HL-60 (cell line): Measurements from ENCODE around the gene DIS3L2.

Experiments
- DNase-seq, 2 experiments: peaks; one replicate each; pipeline ENCODE4 v3.0.0-alpha.2; 2010 to 2020; ENCODE audit warnings: low read depth in 1 of 2, low spot score in 1 of 2
- H3K27ac ChIP-seq: fragments of 250-450 bp; sonication (Bioruptor Pico); replicated peaks from 2 replicates; pipeline ENCODE4 v1.5.1; 2020; ENCODE audit warnings: mild to moderate bottlenecking, moderate library complexity
- H3K27me3 ChIP-seq: fragments of 250-450 bp; sonication (Bioruptor Pico); 2 replicates; pipeline ENCODE4 v1.5.1; 2021; ENCODE audit warnings: mild to moderate bottlenecking, moderate library complexity; ENCODE audit not compliant: insufficient read depth, poor library complexity, severe bottlenecking
- H3K4me3 ChIP-seq: replicated peaks from 2 replicates; pipeline ENCODE4 v1.5.1; 2011; ENCODE audit warnings: mild to moderate bottlenecking, control low read depth, low read length; ENCODE audit not compliant: insufficient read depth
- CTCF ChIP-seq: IDR thresholded peaks from one replicate; pipeline ENCODE4 v1.5.1; 2011; ENCODE audit warnings: low read length, control low read depth, inconsistent platforms; ENCODE audit not compliant: insufficient read depth
- GABPA ChIP-seq: IDR thresholded peaks from 2 replicates; pipeline ENCODE4 v1.6.1; 2012; ENCODE audit warnings: low read depth
- POLR2AphosphoS5 ChIP-seq: IDR thresholded peaks from 2 replicates; pipeline ENCODE4 v1.6.1; 2012; ENCODE audit warnings: low read depth
- REST ChIP-seq: IDR thresholded peaks from 2 replicates; pipeline ENCODE4 v1.6.1; 2012; ENCODE audit warnings: low read depth; ENCODE audit not compliant: insufficient replicate concordance
- SPI1 ChIP-seq: IDR thresholded peaks from 2 replicates; pipeline ENCODE4 v1.6.1; 2012; ENCODE audit warnings: low read depth, mild to moderate bottlenecking, borderline replicate concordance

DIS3L2 gene

GRCh38 chr2:232058931-232059330 is 97.4 kb downstream of the DIS3L2 start:
- no peak overlapping the region for H3K27ac ChIP-seq
- DNase-seq: no peak
- H3K4me3 ChIP-seq: no peak overlapping the region
- H3K27me3 ChIP-seq: no peaks in the 10 kb centered on the region
- no peak for TF ChIP-seq REST
- TF ChIP-seq SPI1: no peak
- TF ChIP-seq POLR2AphosphoS5: no peak
- no peak for TF ChIP-seq CTCF
- no peak for TF ChIP-seq GABPA

- Histone ChIP-seq H3K27me3 (no peaks in the 10 kb centered on the region), H3K4me3 (no peak overlapping the region), H3K27ac (no peak overlapping the region)
- no peak for TF ChIP-seq REST
- TF ChIP-seq SPI1: no peak
- TF ChIP-seq CTCF: no peak
- no peak for TF ChIP-seq POLR2AphosphoS5
- no peak for TF ChIP-seq GABPA
- no peak for DNase-seq
Observed at GRCh38 chr2:232061265-232061664, 99.8 kb downstream of the DIS3L2 start.

GRCh38 chr2:232073026-232073425 is 111.5 kb downstream of the DIS3L2 start:
- Histone ChIP-seq H3K27me3 (no peaks in the 10 kb centered on the region), H3K4me3 (no peak overlapping the region), H3K27ac (no peak overlapping the region)
- DNase-seq: no peak
- no peak for TF ChIP-seq CTCF
- TF ChIP-seq REST: no peak
- TF ChIP-seq SPI1: no peak
- TF ChIP-seq GABPA: no peak
- no peak for TF ChIP-seq POLR2AphosphoS5
